ENCODE measurements around the gene PPM1E. TPM values are rescaled to one million over a fixed set of nuclear protein-coding genes. Genes with fewer than 3 reads are reported as not detected.

The PPM1E gene
- total RNA-seq, 1 donor from 2014 or later = 0.30 TPM

DNA sequence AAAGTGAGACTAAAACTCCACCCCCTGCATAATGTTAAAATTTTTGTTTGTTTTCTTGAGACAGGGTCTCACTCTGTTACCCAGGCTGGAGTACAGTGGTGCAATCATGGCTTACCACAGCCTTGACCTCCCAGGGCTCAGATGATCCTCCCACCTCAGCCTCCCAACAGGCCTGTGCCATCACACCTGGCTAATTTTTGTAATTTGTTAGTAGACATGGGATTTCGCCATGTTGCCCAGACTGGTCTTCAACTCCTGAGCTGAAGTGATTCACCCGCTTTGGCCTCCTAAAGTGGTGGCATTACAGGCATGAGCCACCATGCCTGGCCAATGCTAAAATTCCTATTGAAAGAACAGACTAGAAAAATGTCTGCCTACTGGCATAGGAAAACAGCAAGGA is 247.2 kb downstream of the PPM1E start:
- intact Hi-C loops (cut with DNase I) = loop anchor here (10.0 kb wide), 1 partner anchor 288 kb away; no protein-coding TSS in a partner anchor
- Histone ChIP-seq H3K27ac (no peak overlapping the region), H3K4me3 (no peak overlapping the region), H3K27me3 (ENCODE audit: low read depth) (no peaks in the 10 kb centered on the region), H3K9me3 (no peaks in the 10 kb centered on the region), H3K4me1 (peaks cover 14% of the 10 kb centered on the region), H3K36me3 (peaks cover 33% of the 10 kb centered on the region)
- DNase-seq = no peak
- TF ChIP-seq, protein P1, sequence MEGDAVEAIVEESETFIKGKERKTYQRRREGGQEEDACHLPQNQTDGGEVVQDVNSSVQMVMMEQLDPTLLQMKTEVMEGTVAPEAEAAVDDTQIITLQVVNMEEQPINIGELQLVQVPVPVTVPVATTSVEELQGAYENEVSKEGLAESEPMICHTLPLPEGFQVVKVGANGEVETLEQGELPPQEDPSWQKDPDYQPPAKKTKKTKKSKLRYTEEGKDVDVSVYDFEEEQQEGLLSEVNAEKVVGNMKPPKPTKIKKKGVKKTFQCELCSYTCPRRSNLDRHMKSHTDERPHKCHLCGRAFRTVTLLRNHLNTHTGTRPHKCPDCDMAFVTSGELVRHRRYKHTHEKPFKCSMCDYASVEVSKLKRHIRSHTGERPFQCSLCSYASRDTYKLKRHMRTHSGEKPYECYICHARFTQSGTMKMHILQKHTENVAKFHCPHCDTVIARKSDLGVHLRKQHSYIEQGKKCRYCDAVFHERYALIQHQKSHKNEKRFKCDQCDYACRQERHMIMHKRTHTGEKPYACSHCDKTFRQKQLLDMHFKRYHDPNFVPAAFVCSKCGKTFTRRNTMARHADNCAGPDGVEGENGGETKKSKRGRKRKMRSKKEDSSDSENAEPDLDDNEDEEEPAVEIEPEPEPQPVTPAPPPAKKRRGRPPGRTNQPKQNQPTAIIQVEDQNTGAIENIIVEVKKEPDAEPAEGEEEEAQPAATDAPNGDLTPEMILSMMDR (IDR thresholded peaks at IDR 0.05) = no peak
- no peak for ATAC-seq

DNA sequence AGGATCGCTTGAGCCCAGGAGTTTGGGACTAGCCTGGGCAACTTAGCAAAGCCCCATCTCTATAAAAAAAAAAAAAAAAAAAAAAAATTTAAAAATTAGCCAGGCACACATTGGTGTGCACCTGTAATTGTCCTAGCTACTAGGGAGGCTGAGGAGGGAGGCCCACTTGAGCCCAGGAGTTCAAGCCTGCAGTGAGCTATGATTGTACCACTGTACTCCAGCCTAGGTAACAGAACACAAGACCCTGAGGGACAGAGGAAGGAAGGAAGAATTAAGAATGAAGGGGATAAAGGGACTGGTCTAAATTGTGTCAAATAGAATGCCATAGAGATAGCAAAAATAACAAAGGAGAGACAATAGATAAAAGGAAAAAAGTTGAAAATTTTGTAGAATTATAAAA is 248.2 kb downstream of the PPM1E start:
- no peak overlapping the region for H3K4me3 ChIP-seq
- no peak overlapping the region for H3K27ac ChIP-seq
- intact Hi-C loops (cut with DNase I) = loop anchor here (10.0 kb wide), 1 partner anchor 289 kb away; no protein-coding TSS in a partner anchor
- no peaks in the 10 kb centered on the region for H3K9me3 ChIP-seq
- H3K36me3 ChIP-seq = peaks cover 23% of the 10 kb centered on the region
- TF ChIP-seq, protein P1 (IDR thresholded peaks at IDR 0.05) = no peak
- no peak for DNase-seq
- H3K27me3 ChIP-seq (ENCODE audit: low read depth) = no peaks in the 10 kb centered on the region
- no peak for ATAC-seq
- H3K4me1 ChIP-seq = peaks cover 11% of the 10 kb centered on the region

DNA sequence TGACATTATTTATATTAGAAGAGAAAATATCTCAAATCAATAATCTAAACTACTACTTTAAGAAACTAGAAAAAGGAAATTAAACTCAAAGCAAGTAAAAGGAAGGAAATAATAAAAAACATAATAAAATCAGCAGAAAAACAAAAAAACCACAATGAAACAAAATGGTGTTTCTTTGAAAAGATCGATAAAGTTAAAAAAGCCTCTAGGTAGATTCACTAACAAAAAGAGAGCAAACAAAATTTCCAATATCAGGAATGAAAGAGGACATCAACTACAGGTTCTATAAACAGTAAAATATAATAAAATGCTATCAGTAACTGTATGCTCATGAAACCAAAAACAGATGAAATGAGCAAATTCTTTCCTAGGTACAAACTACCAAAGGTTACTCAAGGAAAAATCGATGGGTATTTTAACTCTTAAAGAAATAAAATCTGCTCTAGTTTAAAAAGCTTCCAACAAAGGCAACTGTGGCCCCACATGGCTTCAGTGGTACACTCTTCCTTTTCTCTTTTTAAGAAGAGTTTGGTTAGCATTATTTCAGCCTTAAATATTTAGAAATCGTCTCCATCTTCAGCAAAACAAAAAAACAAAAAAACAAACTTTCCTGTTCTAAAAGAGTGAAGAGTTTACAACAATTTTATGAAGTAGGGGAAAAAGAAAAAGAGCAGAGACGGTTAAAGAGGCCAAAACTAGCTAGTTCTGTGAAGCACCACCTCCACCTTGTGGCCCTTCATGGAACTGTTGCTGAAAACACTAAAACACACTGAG is 248.9 kb downstream of the PPM1E start:
- ATAC-seq (peak; percentile 82 to 83), DNase-seq (no peak)
- Histone ChIP-seq H3K4me1 (peaks cover 11% of the 10 kb centered on the region), H3K9me3 (no peaks in the 10 kb centered on the region), H3K36me3 (peaks cover 17% of the 10 kb centered on the region), H3K27ac (no peak overlapping the region), H3K27me3 (ENCODE audit: low read depth) (no peaks in the 10 kb centered on the region), H3K4me3 (no peak overlapping the region)
- intact Hi-C loops (cut with DNase I) = loop anchor here (10.0 kb wide), 1 partner anchor 290 kb away; no protein-coding TSS in a partner anchor
- TF ChIP-seq, protein P1 (IDR thresholded peaks at IDR 0.05) = peak; percentile 97

DNA sequence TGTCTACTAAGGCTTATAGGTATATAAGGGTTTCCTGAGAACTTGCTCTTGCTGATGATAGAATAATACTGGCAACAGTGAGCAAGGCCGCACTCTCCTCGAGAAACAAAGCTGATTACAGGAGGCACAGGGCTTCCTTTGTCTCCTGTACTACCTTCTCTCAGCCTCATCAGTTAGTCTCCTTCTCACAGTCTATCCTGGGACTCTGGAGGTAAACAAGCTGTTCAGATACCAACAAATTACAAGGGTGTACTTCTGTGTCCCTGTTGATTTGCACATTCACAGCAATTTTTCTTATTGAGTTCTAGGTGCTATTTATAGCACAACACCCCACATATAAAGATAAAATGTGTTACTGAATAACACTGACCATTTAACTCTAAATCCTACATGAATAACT is 252.3 kb downstream of the PPM1E start:
- H3K9me3 ChIP-seq = no peaks in the 10 kb centered on the region
- no peaks in the 10 kb centered on the region for H3K4me1 ChIP-seq
- TF ChIP-seq, protein P1 (IDR thresholded peaks at IDR 0.05) = no peak
- H3K4me3 ChIP-seq = no peak overlapping the region
- no peak overlapping the region for H3K27ac ChIP-seq
- intact Hi-C loops (cut with DNase I) = loop anchor here (10.0 kb wide), 1 partner anchor 293 kb away; no protein-coding TSS in a partner anchor
- H3K27me3 ChIP-seq (ENCODE audit: low read depth) = no peaks in the 10 kb centered on the region
- ATAC-seq = no peak
- no peak for DNase-seq
- peaks cover 32% of the 10 kb centered on the region for H3K36me3 ChIP-seq

DNA sequence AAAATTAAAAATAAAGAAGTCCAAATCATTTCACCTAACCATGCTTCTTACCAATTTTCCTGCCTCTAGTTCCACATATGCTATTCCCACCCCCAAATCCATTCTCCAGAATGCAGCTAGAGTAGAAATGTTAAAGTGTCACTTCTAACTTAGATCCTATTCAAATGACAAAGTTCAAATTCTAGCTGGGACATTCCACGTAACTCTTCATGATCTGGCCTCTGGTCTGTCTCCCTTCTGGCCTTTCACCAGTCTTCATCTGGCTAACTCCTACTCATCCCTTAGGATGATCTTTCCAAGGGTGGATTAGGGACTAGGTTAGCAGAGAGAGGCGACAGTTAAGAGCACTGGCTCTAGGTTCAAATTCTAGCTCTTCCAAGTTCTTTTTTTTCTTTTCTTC is 253.1 kb downstream of the PPM1E start:
- ATAC-seq (no peak), DNase-seq (no peak)
- H3K27ac ChIP-seq = no peak overlapping the region
- no peaks in the 10 kb centered on the region for H3K27me3 ChIP-seq (ENCODE audit: low read depth)
- intact Hi-C loops (cut with DNase I) = loop anchor here (10.0 kb wide), 1 partner anchor 294 kb away; no protein-coding TSS in a partner anchor
- H3K36me3 ChIP-seq = peaks cover 32% of the 10 kb centered on the region
- TF ChIP-seq, protein P1 (IDR thresholded peaks at IDR 0.05) = no peak
- H3K4me3 ChIP-seq = no peak overlapping the region
- no peaks in the 10 kb centered on the region for H3K4me1 ChIP-seq
- H3K9me3 ChIP-seq = no peaks in the 10 kb centered on the region

Data from lower lobe of right lung (tissue), 2 donors.